Stimulated activated CD8-positive, alpha-beta memory T cell treated with anti-CD3 and anti-CD28 coated beads, Interleukin-15, amount 100 ng/mL, for 24 hours (primary cell): ENCODE data around the gene OR5D13.

Experiments
- DNase-seq: peaks from one replicate; pipeline ENCODE4 v3.0.0-alpha.2; 2020; ENCODE audit warnings: low read depth

Gene OR5D13, protein sequence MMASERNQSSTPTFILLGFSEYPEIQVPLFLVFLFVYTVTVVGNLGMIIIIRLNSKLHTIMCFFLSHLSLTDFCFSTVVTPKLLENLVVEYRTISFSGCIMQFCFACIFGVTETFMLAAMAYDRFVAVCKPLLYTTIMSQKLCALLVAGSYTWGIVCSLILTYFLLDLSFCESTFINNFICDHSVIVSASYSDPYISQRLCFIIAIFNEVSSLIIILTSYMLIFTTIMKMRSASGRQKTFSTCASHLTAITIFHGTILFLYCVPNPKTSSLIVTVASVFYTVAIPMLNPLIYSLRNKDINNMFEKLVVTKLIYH

DNA sequence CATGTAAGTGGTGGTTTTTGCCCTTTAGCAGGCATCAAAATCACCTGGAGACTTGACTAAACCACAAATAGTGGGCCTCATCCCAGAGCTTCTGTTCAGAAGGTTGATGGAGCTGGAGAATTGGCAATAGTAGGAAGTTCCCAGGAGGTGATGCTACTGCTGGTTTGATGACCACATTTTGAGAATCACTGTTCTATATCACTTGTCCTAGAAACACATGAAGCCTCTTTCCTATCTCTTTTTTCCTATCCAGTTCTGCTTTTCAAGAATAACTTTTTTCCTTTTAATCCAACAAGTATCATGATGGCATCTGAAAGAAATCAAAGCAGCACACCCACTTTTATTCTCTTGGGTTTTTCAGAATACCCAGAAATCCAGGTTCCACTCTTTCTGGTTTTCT is at the start of gene OR5D13:
OR5D13 (plus strand) TSS at position 301 of the 400 bp plus-strand sequence; CDS start at position 301, 0 bp downstream.
- DNase-seq = no peak

DNA sequence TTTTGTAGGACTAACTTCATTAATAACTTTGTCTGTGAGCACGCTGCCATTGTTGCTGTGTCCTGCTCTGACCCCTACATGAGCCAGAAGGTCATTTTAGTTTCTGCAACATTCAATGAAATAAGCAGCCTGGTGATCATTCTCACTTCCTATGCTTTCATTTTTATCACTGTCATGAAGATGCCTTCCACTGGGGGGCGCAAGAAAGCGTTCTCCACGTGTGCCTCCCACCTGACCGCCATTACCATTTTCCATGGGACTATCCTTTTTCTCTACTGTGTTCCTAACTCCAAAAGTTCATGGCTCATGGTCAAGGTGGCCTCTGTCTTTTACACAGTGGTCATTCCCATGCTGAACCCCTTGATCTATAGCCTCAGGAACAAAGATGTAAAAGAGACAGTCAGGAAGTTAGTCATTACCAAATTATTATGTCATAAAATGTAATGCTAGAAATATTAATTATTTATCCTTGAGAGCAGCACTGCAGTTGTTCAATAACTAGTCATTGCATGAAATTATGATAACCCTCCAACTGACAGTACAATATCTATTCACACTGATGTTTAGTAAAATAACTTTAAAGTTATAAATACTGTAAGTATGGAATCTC is 46.4 kb upstream of the OR5D13 start:
- DNase-seq = no peak

DNA sequence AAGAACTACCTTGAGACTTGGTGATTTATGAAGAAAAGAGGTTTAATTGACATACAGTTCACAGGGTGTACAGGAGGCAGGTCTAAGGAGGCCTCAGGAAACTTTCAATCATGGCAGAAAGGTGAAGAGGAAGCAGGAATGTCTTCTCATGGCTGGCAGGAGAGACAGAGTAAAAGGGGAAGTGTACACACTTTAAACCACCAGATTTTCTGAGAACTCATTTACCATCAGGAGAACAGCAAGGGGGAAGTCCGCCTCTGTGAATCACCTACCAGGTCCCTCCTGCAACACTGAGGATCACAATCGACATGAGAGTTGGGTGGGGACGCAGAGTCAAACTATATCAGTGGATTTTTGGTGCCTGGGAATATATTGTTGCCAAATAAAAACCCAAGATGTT is 40.3 kb upstream of the OR5D13 start:
- no peak for DNase-seq

DNA sequence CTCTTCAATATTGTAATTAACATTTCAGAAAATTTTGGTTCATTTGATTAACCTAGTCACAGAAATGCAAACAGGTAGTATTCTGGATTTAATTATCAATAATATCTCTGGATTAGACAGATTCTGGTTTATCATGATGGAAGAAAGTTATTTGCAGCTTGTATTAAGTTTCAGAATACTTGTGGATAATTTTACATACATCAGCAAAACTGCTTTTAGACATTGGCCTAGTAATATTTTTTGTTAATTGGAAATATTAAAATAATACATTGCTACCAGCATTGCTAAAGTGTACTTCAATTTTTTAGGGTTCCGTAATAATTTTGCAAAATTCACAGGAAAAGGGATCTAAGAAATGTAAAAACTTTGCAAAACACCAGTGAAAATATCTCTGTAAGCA is 18.4 kb downstream of the OR5D13 start:
- no peak for DNase-seq

- DNase-seq = no peak
Measured at GRCh38 chr11:55793321-55793720, 20.1 kb downstream of the OR5D13 start.

DNA sequence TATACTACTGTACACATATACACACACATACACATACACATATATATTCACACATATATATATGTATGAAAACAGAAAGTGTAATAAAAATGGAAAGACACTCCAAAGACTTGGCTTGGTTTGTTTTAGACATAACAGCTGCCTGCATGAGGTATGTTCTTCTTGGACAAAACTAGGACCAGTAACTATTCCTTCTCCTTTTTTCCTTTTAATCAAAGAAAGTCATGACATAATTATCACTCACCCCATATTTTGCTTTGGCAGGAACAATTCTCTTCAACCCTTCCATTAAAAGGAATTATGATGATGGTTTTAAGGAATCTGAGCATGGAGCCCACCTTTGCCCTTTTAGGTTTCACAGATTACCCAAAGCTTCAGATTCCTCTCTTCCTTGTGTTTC is 22.0 kb downstream of the OR5D13 start, which contains the start of gene OR5D14:
OR5D14 (plus strand) TSS at position 301 of the 400 bp plus-strand sequence; CDS start at position 301, 0 bp downstream.
- DNase-seq = no peak

- no peak for DNase-seq
Measured at GRCh38 chr11:55806248-55806647, 33.0 kb downstream of the OR5D13 start.

DNA sequence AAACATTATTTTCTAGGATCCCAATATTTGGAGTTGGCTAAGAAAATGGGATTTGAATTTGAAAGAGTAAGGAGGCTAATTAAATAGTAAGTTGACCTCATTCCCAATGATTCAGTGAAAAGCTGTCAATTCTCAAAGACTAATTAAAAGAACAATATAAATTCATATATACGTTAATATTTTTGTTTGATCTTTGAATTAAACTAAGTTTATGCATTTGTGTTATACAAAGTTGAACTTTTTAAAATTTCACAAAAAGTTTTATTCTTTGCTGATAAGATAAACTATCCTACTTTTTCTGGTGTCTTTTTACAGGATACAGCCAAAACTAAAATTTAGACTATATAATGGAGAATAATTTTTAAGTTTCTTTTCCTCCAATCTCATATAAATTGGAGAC is 37.8 kb downstream of the OR5D13 start, which contains the start of gene OR5L1:
OR5L1 (plus strand) TSS at position 301 of the 400 bp plus-strand sequence. CDS start 100 bp downstream, outside the sequence.
- DNase-seq = no peak

DNA sequence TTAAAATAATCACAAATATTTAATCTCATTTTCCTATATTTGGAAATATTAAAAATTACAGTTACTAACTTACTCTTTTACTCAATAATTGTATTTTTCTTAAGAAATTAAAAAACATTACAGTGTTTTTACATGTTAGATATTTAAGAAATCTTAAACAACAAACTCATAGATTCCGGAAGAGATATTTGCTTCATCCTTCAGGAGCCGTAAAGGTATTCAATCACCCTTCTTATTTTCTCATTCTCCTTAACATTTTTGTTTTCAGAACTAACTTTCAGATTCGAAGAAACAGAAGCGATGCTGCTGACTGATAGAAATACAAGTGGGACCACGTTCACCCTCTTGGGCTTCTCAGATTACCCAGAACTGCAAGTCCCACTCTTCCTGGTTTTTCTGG is 46.1 kb downstream of the OR5D13 start, which contains the start of gene OR5D18:
OR5D18 (plus strand) TSS at position 301 of the 400 bp plus-strand sequence; CDS start at position 301, 0 bp downstream.
- no peak for DNase-seq
